IMR-90 (cell line): ENCODE results near the gene GNAT3.

Experiments used
- CEBPB ChIP-seq: IDR thresholded peaks from 2 replicates; pipeline ENCODE4 v1.6.1; 2012; ENCODE audit warnings: low read depth, low read length, improper control_type of control experiment
- CTCF ChIP-seq: conservative IDR thresholded peaks from 2 replicates; pipeline ENCODE4 v1.5.1; 2012; ENCODE audit warnings: mild to moderate bottlenecking, low read depth, low read length, improper control_type of control experiment
- ELK1 ChIP-seq: fragments of 150-350 bp; IDR thresholded peaks from 2 replicates; pipeline ENCODE4 v1.6.1; 2016; ENCODE audit warnings: low read depth, mild to moderate bottlenecking, low read length, moderate library complexity, borderline replicate concordance
- MAZ ChIP-seq: IDR thresholded peaks from 2 replicates; pipeline ENCODE4 v1.6.1; 2012; ENCODE audit warnings: low read depth, mild to moderate bottlenecking, low read length, improper control_type of control experiment, moderate library complexity, borderline replicate concordance
- POLR2A ChIP-seq: IDR thresholded peaks from 2 replicates; pipeline ENCODE4 v1.6.1; 2012; ENCODE audit warnings: mild to moderate bottlenecking, low read depth, low read length
- SMC3 ChIP-seq: fragments of 150-350 bp; IDR thresholded peaks from 2 replicates; pipeline ENCODE4 v1.6.1; 2016; ENCODE audit warnings: low read depth, mild to moderate bottlenecking, antibody characterized with exemption, low read length, moderate library complexity

GRCh38 chr7:80445351-80445750 is 66.5 kb downstream of the GNAT3 start:
- TF ChIP-seq CEBPB (no peak), CTCF (no peak), SMC3 (no peak), POLR2A (no peak), MAZ (no peak), ELK1 (no peak)
